NT2/D1 (cell line): ENCODE results near the gene PUM1.

ENCODE experiments used
- SUZ12 ChIP-seq: IDR thresholded peaks from 2 replicates; pipeline ENCODE4 v1.6.1; 2011; ENCODE audit not compliant: insufficient read length, insufficient read depth; ENCODE audit errors: extremely low read depth
- YY1 ChIP-seq: IDR thresholded peaks from 2 replicates; pipeline ENCODE4 v1.6.1; 2011; ENCODE audit not compliant: insufficient read length, insufficient read depth
- ZNF274 ChIP-seq: IDR thresholded peaks from 2 replicates; pipeline ENCODE4 v1.6.1; 2011; ENCODE audit warnings: mild to moderate bottlenecking, low read depth, low read length

- TF ChIP-seq SUZ12 (no peak), YY1 (no peak), ZNF274 (no peak)
Measured at GRCh38 chr1:31022259-31022658, 43.3 kb downstream of the PUM1 start.
